Skeletal muscle cell (primary cell): ENCODE results near the gene LSM14B.
A peak's percentile ranks its signal among the peaks of the same experiment; 100 is the strongest.
"Not testable (repeated sequence)": the region's sequence is repeated elsewhere in the genome, so short reads cannot be mapped to it uniquely, and the experiment has no call there.

Experiments
- DNase-seq: peaks from one replicate; pipeline ENCODE4 v3.0.0-alpha.2; 2010; ENCODE audit warnings: low read depth
- H3K4me3 ChIP-seq: 2 replicates; pipeline ENCODE4 v1.5.1; 2011; ENCODE audit warnings: low read depth, mild to moderate bottlenecking, control low read depth, low read length, moderate library complexity

The LSM14B gene

GRCh38 chr20:62105592-62105991 is 16.7 kb upstream of the LSM14B start:
- no peak overlapping the region for H3K4me3 ChIP-seq
- DNase-seq, result no peak

GRCh38 chr20:62111148-62111547 is 11.1 kb upstream of the LSM14B start:
- no peak for DNase-seq
- H3K4me3 ChIP-seq, result no peak overlapping the region

- DNase-seq, result no peak
- no peak overlapping the region for H3K4me3 ChIP-seq
Observed at GRCh38 chr20:62112368-62112767, 9.9 kb upstream of the LSM14B start.

- DNase-seq, result no peak
- no peak overlapping the region for H3K4me3 ChIP-seq
Observed at GRCh38 chr20:62114894-62115293, 7.4 kb upstream of the LSM14B start.

GRCh38 chr20:62115800-62116407 is 6.4 kb upstream of the LSM14B start:
- DNase-seq, H3K4me3 ChIP-seq: not testable (repeated sequence)

- no peak overlapping the region for H3K4me3 ChIP-seq
- no peak for DNase-seq
Observed at GRCh38 chr20:62116558-62117361, 5.5 kb upstream of the LSM14B start.

GRCh38 chr20:62117362-62117646 is 5.0 kb upstream of the LSM14B start:
- H3K4me3 ChIP-seq, result no peak overlapping the region
- no peak for DNase-seq

- H3K4me3 ChIP-seq, result no peak overlapping the region
Observed at GRCh38 chr20:62117658-62118057, 4.6 kb upstream of the LSM14B start.

GRCh38 chr20:62118113-62119043 is 3.9 kb upstream of the LSM14B start:
- DNase-seq, result no peak
- H3K4me3 ChIP-seq, result no peak overlapping the region

More at GRCh38 chr20:62117658-62118057, 4.6 kb upstream of the LSM14B start:
- no peak for DNase-seq

GRCh38 chr20:62119115-62119514 is 3.2 kb upstream of the LSM14B start:
- DNase-seq, result no peak
- H3K4me3 ChIP-seq, result no peak overlapping the region

GRCh38 chr20:62119591-62120364 is 2.5 kb upstream of the LSM14B start:
- no peak for DNase-seq

GRCh38 chr20:62120365-62120762 is 1.9 kb upstream of the LSM14B start:
- no peak overlapping the region for H3K4me3 ChIP-seq
- DNase-seq, result no peak

More at GRCh38 chr20:62119591-62120364, 2.5 kb upstream of the LSM14B start:
- H3K4me3 ChIP-seq, result no peak overlapping the region

GRCh38 chr20:62120990-62121775 is 1.1 kb upstream of the LSM14B start:
- DNase-seq, result peak; percentile 30
- H3K4me3 ChIP-seq, result peak overlapping the region; percentile 64

GRCh38 chr20:62122654-62123449 is 577 bp downstream of the LSM14B start:
- DNase-seq, result no peak

GRCh38 chr20:62123450-62124118 is 1.3 kb downstream of the LSM14B start:
- peak overlapping the region; percentile 64 for H3K4me3 ChIP-seq
- DNase-seq, result no peak

More at GRCh38 chr20:62122654-62123449, 577 bp downstream of the LSM14B start:
- peak overlapping the region; percentile 64 for H3K4me3 ChIP-seq

GRCh38 chr20:62126141-62126540 is 3.9 kb downstream of the LSM14B start:
- DNase-seq, result no peak
- no peak overlapping the region for H3K4me3 ChIP-seq

- H3K4me3 ChIP-seq, result no peak overlapping the region
- DNase-seq, result no peak
Observed at GRCh38 chr20:62127799-62128198, 5.5 kb downstream of the LSM14B start.
